Endothelial cell (in vitro differentiated cells): ENCODE measurements around the gene CACNA1C. TPM values are rescaled to one million over a fixed set of nuclear protein-coding genes. Genes with fewer than 3 reads are reported as not detected.

Experiments used
- DNase-seq: peaks from one replicate; pipeline ENCODE4 v3.0.0; 2021; ENCODE audit warnings: low spot score
- H3K27ac Mint-ChIP-seq: one replicate; pipeline ENCODE4 v1.8.0; 2021; ENCODE audit warnings: mixed read lengths, inconsistent platforms; ENCODE audit not compliant: unreplicated experiment
- H3K27me3 Mint-ChIP-seq: one replicate; pipeline ENCODE4 v1.8.0; 2021; ENCODE audit warnings: mild to moderate bottlenecking, moderate library complexity, mixed read lengths, inconsistent platforms; ENCODE audit not compliant: unreplicated experiment
- H3K36me3 Mint-ChIP-seq: one replicate; pipeline ENCODE4 v1.8.0; 2021; ENCODE audit warnings: mild to moderate bottlenecking, low read depth, mixed read lengths, inconsistent platforms; ENCODE audit not compliant: unreplicated experiment
- H3K4me1 Mint-ChIP-seq: one replicate; pipeline ENCODE4 v1.8.0; 2021; ENCODE audit warnings: mild to moderate bottlenecking, mixed read lengths, inconsistent platforms; ENCODE audit not compliant: unreplicated experiment
- H3K4me3 Mint-ChIP-seq: one replicate; pipeline ENCODE4 v1.8.0; 2021; ENCODE audit warnings: mild to moderate bottlenecking, mixed read lengths, inconsistent platforms; ENCODE audit not compliant: unreplicated experiment
- H3K9me3 Mint-ChIP-seq: one replicate; pipeline ENCODE4 v1.8.0; 2021; ENCODE audit warnings: mixed read lengths, inconsistent platforms; ENCODE audit not compliant: unreplicated experiment
- total RNA-seq: library from RNA; stranded (reverse); fragmentation: NEBNext Ultra II Directional; extraction: Animal tissue kit (Norgen Biotek cat#: 25700); gene quantifications from one replicate; pipeline ENCODE4 v1.2.1, GENCODE V29; 2021; ENCODE audit not compliant: unreplicated experiment
- TF ChIP-seq, protein P1 (sequence below): fragments of 200-600 bp; sonication (generic); IDR thresholded peaks from one replicate; pipeline ENCODE4 v1.5.0; 2021; ENCODE audit warnings: antibody characterized with exemption; ENCODE audit not compliant: unreplicated experiment

CACNA1C gene
- total RNA-seq, 1 donor from 2014 or later, result 11.1 TPM

DNA sequence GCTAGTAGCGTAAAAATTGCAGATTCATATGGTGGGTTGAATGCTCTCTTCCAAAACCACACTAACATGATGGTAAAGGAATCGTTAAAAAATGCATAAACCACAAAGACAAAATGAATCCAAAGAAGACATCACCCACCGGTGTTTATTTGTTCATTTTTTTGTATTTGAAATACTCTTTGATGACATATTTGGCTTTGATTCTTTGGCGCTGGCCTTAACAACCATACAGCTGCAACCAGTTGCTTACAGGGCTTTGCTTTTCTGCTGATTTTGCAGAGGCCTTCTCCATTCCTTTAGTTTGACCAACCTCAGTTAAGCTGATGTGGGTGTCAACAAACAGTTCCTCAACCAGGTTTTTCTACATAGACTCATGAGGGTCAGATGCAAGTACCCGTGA lies 103.5 kb downstream of the CACNA1C start:
- H3K4me1 Mint-ChIP-seq, result peaks cover 22% of the 10 kb centered on the region
- no peaks in the 10 kb centered on the region for H3K36me3 Mint-ChIP-seq
- no peaks in the 10 kb centered on the region for H3K9me3 Mint-ChIP-seq
- no peak overlapping the region for H3K4me3 Mint-ChIP-seq
- TF ChIP-seq, protein P1, sequence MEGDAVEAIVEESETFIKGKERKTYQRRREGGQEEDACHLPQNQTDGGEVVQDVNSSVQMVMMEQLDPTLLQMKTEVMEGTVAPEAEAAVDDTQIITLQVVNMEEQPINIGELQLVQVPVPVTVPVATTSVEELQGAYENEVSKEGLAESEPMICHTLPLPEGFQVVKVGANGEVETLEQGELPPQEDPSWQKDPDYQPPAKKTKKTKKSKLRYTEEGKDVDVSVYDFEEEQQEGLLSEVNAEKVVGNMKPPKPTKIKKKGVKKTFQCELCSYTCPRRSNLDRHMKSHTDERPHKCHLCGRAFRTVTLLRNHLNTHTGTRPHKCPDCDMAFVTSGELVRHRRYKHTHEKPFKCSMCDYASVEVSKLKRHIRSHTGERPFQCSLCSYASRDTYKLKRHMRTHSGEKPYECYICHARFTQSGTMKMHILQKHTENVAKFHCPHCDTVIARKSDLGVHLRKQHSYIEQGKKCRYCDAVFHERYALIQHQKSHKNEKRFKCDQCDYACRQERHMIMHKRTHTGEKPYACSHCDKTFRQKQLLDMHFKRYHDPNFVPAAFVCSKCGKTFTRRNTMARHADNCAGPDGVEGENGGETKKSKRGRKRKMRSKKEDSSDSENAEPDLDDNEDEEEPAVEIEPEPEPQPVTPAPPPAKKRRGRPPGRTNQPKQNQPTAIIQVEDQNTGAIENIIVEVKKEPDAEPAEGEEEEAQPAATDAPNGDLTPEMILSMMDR, result no peak
- H3K27ac Mint-ChIP-seq, result no peak overlapping the region
- peaks cover 2% of the 10 kb centered on the region for H3K27me3 Mint-ChIP-seq
- DNase-seq, result no peak

DNA sequence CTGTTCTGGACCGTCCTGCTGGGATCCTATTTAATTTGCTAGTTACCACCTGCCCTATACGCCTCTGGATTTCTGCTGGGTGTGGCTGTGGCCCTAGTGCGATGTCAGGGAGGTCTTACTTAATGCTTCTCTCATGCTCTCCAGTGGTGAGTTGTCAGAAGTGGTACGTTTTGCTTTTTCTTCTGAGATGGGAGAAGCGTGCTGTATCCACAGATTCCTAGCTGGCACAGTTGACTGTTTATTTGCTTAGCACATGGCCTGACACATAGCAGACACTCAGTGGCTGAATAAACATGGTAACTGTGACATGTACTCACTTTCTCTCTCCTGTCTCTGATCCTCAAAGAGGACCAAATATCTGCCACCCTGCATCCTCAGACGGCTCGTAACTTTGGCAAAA lies 107.3 kb downstream of the CACNA1C start:
- DNase-seq, result no peak
- H3K27me3 Mint-ChIP-seq, result peaks cover 5% of the 10 kb centered on the region
- H3K4me3 Mint-ChIP-seq, result no peak overlapping the region
- peaks cover 1% of the 10 kb centered on the region for H3K4me1 Mint-ChIP-seq
- no peaks in the 10 kb centered on the region for H3K9me3 Mint-ChIP-seq
- TF ChIP-seq, protein P1, result no peak
- H3K27ac Mint-ChIP-seq, result no peak overlapping the region
- H3K36me3 Mint-ChIP-seq, result no peaks in the 10 kb centered on the region

DNA sequence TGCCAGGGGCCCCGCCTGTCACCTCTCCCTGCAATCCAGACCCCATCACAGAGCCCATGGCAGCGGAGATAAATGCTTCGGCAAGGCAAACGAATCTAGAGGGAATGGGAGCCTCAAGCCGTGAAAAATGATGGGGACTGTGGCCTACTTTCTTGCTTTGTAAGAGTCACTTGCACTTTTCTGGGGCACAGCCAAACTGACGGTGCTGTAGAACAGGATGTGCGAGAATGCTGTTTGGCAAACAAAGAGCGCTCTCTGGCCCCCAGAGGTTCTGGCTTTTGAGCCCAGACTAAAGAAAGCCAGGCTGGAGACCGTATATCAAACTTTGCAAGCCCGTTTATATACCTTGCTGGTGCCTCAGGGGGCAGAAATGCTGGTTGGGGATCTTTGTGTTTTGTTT lies 108.7 kb downstream of the CACNA1C start:
- no peak for DNase-seq
- H3K9me3 Mint-ChIP-seq, result no peaks in the 10 kb centered on the region
- no peak overlapping the region for H3K4me3 Mint-ChIP-seq
- TF ChIP-seq, protein P1, result no peak
- peaks cover 3% of the 10 kb centered on the region for H3K36me3 Mint-ChIP-seq
- H3K27me3 Mint-ChIP-seq, result peaks cover 5% of the 10 kb centered on the region
- no peak overlapping the region for H3K27ac Mint-ChIP-seq
- H3K4me1 Mint-ChIP-seq, result no peaks in the 10 kb centered on the region

DNA sequence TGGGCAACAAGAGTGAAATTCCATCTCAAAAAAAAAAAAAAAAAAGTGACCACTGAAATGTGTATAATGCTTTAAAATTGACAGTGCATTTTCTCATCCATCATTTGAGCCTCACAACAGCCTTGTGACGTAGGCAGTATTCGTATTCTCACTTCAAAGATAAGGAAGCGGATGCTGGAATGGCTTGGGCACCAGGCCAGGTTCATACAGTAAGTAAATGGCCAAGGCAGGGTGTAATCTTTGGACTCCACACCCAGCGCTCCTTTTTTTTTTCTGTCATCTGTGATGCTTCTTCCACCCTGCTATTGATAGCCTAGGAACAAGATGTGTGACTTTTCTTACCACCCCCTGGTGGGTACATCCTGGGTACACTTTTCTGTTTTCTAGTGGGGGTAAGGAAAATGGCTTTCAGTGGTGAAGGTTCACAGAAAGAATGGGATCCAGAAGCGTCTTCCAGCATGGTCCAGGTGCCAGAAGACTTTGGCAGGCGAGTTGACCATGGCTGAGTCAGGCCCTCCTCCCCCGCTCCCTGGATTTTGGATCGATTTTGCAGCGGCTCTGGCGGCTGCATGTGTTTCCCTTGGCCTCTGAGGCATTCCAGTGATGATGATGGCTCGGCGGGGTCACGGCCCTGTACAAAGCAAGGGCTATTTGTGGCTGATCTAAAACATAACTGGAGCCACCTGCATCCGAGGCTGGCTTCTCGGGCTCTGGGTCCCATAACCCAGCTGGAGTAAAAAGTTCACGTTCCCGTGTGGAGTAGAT lies 110.6 kb downstream of the CACNA1C start:
- H3K27ac Mint-ChIP-seq, result no peak overlapping the region
- peaks cover 2% of the 10 kb centered on the region for H3K4me1 Mint-ChIP-seq
- no peak for DNase-seq
- TF ChIP-seq, protein P1, result no peak
- H3K9me3 Mint-ChIP-seq, result peaks cover 11% of the 10 kb centered on the region
- H3K36me3 Mint-ChIP-seq, result peaks cover 13% of the 10 kb centered on the region
- no peak overlapping the region for H3K4me3 Mint-ChIP-seq
- peaks cover 3% of the 10 kb centered on the region for H3K27me3 Mint-ChIP-seq

DNA sequence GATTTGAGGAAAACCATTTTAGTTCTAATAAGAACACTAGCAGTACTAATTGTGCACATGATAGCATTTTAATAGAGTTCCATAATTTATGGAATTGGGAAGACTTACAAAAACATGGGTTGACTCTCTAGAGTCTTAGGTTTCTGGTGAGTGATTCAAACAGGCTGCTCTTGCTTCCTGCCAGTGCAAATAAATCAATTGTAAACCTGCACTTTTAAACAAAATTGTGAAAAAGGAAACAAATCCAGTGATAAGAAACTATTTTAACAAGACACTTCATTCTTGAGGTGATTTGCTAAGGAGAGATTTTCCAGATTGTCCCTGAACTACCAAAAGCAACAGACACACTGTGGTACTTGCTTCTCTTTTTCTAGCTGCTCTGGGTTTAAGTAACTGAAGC lies 112.2 kb downstream of the CACNA1C start:
- no peak for DNase-seq
- H3K27me3 Mint-ChIP-seq, result peaks cover 3% of the 10 kb centered on the region
- H3K9me3 Mint-ChIP-seq, result peaks cover 11% of the 10 kb centered on the region
- no peak overlapping the region for H3K4me3 Mint-ChIP-seq
- peaks cover 13% of the 10 kb centered on the region for H3K36me3 Mint-ChIP-seq
- H3K4me1 Mint-ChIP-seq, result peaks cover 6% of the 10 kb centered on the region
- H3K27ac Mint-ChIP-seq, result no peak overlapping the region
- TF ChIP-seq, protein P1, result no peak
